GM12875 (cell line): ENCODE results near the gene KLHL30.

Source experiments
- H3K4me3 ChIP-seq: one replicate; pipeline ENCODE4 v1.5.1; 2011; ENCODE audit warnings: low read depth, low read length, control low read depth
- TF ChIP-seq, protein P1 (sequence below): IDR thresholded peaks from 2 replicates; pipeline ENCODE4 v1.5.1; 2011; ENCODE audit warnings: low read depth, mild to moderate bottlenecking, control low read depth, inconsistent platforms, low read length, moderate library complexity, borderline replicate concordance; ENCODE audit not compliant: insufficient read depth

The KLHL30 gene

DNA sequence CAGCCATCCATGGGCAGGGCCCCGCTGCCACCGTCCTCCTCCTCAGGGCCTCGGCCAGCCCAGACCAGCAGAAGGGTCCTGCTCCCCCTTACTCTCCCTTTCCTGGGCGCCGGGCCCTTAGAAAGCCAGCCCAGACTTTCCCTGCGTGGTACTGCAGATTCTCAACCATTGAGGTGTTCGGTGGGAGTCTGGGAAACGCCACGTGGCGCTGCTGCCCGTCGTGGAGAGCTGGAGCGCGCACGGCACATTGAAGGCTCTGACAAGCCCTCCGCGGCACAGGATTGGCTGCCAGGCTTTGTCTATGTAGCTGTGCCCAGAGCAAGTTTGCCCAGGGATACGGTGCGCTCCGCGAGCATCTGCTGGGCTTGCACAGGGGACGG is 10.4 kb upstream of the KLHL30 start:
- H3K4me3 ChIP-seq = no peak overlapping the region
- TF ChIP-seq, protein P1, sequence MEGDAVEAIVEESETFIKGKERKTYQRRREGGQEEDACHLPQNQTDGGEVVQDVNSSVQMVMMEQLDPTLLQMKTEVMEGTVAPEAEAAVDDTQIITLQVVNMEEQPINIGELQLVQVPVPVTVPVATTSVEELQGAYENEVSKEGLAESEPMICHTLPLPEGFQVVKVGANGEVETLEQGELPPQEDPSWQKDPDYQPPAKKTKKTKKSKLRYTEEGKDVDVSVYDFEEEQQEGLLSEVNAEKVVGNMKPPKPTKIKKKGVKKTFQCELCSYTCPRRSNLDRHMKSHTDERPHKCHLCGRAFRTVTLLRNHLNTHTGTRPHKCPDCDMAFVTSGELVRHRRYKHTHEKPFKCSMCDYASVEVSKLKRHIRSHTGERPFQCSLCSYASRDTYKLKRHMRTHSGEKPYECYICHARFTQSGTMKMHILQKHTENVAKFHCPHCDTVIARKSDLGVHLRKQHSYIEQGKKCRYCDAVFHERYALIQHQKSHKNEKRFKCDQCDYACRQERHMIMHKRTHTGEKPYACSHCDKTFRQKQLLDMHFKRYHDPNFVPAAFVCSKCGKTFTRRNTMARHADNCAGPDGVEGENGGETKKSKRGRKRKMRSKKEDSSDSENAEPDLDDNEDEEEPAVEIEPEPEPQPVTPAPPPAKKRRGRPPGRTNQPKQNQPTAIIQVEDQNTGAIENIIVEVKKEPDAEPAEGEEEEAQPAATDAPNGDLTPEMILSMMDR = no peak

DNA sequence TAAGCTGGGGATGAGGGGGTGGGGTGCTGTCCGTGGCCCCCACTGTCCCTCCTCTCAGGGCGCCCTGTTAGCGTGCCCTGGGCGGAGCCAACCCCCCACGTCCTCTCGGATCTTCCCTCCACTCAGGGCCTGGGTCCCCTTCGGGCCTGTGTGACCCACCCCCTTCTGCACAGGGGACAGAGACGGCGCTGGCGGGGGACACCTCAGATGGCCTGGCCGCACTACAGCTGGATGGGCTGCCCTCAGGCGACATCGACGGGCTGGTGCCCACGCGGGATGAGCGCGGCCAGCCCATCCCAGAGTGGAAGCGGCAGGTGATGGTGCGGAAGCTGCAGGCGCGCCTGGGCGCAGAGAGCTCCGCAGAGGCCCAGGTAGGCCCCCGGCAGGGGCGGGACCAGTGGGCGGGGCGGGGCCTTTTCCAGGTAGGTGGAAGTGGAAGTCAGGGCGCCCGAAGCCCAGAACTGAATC is 9.9 kb upstream of the KLHL30 start:
- TF ChIP-seq, protein P1 = no peak
- no peak overlapping the region for H3K4me3 ChIP-seq

DNA sequence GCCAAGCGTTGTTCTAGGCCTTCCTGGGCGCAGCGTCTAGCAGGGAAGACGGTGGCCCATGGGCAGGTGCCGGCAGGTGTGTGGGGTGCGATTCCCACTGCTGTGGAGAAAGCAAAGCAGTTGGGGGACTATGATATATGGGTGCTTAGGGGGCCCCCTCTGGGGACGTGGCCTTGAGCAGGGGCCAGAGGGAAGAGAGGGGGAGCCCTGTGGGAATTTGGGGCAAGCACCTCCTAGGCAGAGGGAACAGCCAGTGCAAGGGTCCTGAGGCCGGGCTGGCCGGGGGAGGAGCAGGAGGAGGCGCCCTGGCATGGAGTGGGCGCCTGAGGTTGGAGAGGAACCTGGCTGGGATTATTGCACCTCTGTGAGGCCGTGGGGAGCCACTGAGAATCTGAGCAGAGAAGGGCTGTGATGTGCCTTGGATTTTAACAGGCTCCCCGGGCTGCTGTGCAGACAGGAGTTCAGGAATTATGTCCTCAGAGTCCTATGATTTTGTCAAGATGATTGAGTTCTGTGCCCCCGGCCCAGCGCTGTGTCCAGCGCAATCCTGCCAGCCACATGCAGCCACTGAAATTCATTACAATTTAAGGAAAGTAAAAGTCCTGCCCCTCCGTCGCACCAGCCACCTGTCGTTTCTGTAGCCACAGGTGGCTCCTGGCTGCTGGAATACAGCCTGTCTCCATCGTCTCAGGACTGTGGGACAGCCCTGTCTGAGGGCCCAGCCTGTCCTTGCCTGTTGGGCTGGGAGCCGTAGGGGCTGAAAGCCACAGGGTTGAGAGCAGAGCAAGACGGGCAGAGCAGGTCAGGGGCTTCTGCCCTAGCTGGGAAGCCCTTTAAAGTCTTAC is 9.1 kb upstream of the KLHL30 start:
- TF ChIP-seq, protein P1 = no peak
- H3K4me3 ChIP-seq = no peak overlapping the region

DNA sequence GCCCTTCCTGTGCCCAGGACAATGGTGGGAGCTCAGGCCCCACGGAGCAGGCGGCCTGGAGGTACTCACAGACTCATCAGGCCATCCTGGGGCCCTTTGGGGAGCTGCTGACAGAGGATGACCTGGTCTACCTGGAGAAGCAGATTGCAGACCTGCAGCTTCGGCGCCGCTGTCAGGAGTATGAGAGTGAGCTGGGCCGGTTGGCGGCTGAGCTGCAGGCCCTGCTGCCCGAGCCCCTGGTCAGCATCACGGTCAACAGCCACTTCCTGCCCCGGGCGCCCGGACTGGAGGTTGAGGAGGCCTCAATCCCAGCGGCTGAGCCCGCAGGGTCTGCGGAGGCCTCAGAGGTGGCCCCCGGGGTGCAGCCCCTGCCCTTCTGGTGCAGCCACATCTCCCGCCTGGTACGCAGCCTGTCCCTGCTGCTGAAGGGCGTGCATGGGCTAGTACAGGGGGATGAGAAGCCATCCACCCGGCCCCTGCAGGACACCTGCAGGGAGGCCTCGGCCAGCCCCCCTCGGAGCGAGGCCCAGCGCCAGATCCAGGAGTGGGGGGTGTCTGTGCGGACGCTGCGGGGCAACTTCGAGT is 8.3 kb upstream of the KLHL30 start:
- TF ChIP-seq, protein P1 = no peak
- H3K4me3 ChIP-seq = no peak overlapping the region

DNA sequence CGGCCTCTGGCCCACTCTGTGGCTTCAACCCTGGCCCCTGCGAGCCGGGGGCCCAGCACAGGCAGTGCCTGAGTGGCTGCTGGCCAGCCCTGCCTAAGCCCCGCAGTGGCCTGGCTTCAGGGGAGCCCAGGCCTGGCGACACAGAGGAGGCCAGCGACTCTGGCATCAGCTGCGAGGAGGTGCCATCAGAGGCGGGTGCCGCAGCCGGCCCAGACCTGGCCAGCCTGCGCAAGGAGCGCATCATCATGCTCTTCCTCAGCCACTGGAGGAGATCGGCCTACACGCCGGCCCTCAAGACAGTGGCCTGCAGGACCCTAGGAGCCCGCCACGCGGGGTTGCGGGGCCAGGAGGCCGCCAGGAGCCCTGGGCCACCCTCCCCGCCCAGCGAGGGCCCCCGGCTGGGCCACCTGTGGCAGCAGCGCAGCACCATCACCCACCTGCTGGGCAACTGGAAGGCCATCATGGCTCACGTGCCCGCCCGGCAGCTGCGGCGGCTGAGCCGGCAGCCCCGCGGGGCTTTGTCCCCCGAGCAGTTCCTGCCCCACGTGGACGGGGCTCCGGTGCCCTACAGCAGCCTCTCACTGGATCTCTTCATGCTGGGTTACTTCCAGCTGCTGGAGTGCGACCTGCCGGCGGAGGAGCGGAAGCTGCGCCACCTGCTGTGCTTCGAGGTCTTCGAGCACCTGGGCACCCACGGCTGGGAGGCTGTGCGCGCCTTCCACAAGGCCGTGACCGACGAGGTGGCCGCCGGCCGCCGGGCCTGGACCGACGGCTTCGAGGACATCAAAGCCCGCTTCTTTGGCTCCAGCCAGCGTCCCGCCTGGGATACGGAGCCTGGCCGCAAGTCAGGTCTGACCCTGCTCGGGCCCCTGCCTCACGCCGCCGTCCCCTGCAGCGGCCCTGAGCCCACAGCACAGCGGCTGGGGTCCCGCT is 7.5 kb upstream of the KLHL30 start:
- H3K4me3 ChIP-seq = no peak overlapping the region
- TF ChIP-seq, protein P1 = no peak

DNA sequence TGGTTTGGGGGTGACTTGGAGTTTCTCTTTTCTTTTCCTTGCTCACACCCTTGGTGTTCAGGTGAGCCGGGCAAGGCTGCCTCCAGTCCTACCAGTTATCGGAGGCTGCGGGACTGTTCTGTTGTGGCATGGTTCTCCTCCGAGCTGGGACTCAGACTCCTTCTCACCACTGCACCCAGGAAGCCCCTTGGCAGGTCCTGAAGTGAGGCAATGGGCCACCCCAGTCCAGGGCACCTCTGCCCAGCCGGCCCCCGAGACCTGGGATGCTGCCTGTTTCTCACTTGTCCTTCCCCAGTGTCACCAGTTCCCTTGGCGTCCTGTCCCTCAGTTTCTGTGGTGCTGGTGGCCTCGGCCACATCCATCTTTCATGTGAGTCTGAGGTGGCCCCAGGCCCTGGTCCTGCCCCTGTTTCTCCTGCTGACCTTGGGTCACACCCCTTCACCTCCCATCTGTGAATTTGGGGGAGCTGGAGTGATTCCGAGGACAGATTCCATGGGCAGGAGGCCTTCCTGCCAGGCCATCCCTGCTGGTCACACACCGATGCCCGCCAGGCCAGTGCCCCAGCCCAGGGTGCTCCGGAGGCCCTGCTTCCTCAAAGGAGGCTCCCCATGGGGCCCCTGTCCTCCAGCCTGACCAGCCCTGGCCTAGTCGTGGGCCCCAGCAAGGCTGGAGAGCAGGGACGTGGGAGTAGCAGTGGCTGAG is 6.6 kb upstream of the KLHL30 start:
- TF ChIP-seq, protein P1 = no peak
- no peak overlapping the region for H3K4me3 ChIP-seq
